Omental fat pad (tissue), 4 donors: ENCODE results near the gene HMCES. TPM values are rescaled to one million over a fixed set of nuclear protein-coding genes. Genes with fewer than 3 reads are reported as not detected.
"Not testable (repeated sequence)": the region's sequence is repeated elsewhere in the genome, so short reads cannot be mapped to it uniquely, and the experiment has no call there.

ENCODE experiments used
- ATAC-seq: fragments of 150-250 bp; one replicate; pipeline ENCODE4 v1.9.1; 2016; ENCODE audit warnings: mild to moderate bottlenecking, moderate library complexity; ENCODE audit not compliant: low FRiP score
- DNase-seq: peaks from one replicate; pipeline ENCODE4 v3.0.0-alpha.2; 2019; ENCODE audit warnings: low spot score
- CTCF ChIP-seq, 3 donors: fragments of 450-650 bp; IDR thresholded peaks; one replicate each; pipeline ENCODE4 v1.5.1; 2016 to 2017; ENCODE audit warnings: antibody characterized with exemption in 3 of 3, mild to moderate bottlenecking in 3 of 3, moderate library complexity in 2 of 3
- small RNA-seq: library from RNA; depleted of rRNA; stranded (forward); fragments of <200 nt; gene quantifications from one replicate; pipeline ENCODE3, GENCODE V24; 2016
- total RNA-seq, 4 donors: library from RNA; depleted of rRNA; stranded (reverse); fragments of >200 nt; gene quantifications; one replicate each; pipeline ENCODE4 v1.1.0, GENCODE V29; 2016

HMCES gene
- total RNA-seq, 4 donors from 2014 or later: 25.9 to 30.3 (median 27.1) TPM

DNA sequence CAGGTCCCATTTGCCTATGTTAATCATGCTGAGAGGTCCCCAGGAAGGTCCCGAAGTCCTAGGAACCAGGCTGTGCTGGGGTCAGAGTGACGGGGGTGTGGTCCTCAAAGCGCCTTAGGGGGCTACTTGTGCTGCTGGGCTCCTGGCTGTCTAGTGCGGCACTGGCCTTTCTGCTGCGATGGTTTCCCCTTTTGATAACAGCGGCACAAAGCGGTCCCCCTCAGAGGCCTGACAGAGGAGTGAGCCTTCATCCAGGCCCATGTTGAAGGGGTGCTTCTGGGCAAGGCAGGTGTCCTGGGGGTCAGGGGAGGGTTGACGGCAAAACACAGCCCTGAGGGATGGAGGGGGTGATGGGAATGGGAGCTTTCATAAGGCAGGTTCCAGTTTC is 68.8 kb downstream of the HMCES start:
- TF ChIP-seq CTCF (IDR thresholded peaks at IDR 0.05): no peak
- no peak for DNase-seq
- ATAC-seq: no peak

- TF ChIP-seq CTCF (IDR thresholded peaks at IDR 0.05): no peak
- ATAC-seq (no peak), DNase-seq (no peak)
These were observed 70.1 kb downstream of the HMCES start for GRCh38 chr3:129348734-129349133.

DNA sequence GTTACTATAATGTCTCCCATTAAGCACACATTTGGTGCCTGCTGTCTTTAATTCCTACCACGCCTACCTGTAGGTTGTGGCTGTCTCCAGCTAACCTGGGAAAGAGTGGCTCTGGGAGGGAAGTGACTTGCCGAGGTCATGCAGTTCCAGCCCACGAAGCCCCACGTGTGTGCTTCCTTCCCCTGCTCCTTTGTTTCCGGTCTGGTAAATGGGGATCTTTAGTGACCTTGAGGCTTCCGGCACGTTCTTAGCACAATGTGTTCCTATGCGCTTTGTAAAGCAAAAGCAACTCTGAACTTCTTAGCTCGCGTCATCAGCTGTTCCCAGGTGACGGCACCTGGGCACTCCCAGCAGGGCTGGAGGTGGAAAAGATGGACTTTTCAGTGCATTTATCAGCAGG is 70.5 kb downstream of the HMCES start:
- ATAC-seq, DNase-seq: not testable (repeated sequence)

- no peak for DNase-seq
- no peak for ATAC-seq
- TF ChIP-seq CTCF (IDR thresholded peaks at IDR 0.05): no peak
These were observed 71.1 kb downstream of the HMCES start for GRCh38 chr3:129349791-129350190.

DNA sequence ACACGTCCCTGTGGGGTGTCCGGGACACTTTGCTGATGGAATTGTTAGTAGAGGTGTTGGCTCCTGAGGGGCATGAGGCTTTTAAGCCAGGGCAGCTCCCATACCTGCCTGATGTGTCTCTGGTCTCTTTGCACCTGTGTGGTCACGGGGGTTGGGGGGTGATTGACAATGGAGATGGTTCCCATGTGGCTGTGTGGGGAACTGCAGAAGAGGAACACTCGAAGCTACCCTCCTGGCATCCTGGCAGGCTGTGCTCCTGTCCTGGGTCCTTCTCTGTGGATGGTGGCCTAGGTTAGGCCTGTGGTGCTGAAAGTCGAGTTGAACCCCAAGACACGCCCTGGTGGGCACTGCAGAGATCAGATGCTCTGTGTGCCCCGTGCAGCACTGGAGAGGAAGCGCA is 73.4 kb downstream of the HMCES start:
- ATAC-seq (no peak), DNase-seq (no peak)
- no peak for TF ChIP-seq CTCF (IDR thresholded peaks at IDR 0.05)

DNA sequence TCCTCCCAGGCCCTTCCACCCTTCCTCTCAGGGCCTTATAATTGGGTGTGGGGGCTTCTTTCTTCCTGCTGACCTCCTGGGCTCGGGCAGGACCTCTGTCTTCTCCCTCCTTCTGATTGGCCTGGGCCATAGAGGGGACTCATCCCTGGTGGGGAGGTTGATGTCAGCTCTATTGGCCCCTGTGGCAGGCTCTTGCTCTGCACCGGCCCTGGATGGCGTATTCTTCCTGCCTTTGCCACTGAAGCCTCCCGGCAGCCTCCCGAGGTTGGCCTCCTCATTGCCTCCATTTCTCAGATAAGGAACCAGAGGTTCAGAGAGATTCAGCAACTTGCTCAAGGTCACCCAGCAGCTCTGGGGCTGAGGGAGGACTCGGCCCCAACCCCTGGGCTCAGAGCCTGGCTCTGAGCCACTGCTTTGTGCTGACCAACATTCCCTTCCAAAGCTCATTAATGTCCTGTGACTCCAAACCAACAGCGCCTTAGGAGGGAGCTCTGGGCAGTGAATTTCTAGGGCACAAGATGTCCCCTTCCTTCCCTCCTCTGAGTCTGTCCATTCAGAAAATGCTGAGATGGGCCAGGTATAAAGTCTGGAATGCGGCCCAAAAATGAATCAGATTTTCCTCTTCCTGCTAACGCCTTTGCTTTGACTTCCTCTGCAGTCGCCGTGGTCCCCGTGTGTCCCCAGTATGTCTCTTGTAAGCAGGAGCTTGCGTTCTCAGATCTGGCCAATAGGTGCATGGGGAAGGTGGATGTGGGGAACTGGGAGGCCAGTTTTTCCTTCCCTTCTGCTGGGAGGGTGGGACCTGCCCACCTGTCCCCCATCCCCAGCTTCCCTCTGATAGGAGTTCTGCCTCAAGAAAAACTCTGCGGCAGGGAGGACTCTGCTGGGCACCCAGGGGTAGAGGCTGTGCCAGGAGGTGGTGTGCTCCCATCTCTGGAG is 74.2 kb downstream of the HMCES start:
- DNase-seq (no peak), ATAC-seq (no peak)
- TF ChIP-seq CTCF (IDR thresholded peaks at IDR 0.05): no peak

- no peak for ATAC-seq
- no peak for TF ChIP-seq CTCF (IDR thresholded peaks at IDR 0.05)
- no peak for DNase-seq
These were observed 74.9 kb downstream of the HMCES start for GRCh38 chr3:129353589-129353941.

Small RNAs within 50 kb of the gene (small RNA-seq; reads per million reads assigned to genes)
- gene MIR6826: not detected

Other genes starting within 250 kb of the HMCES start
- not detected for gene GP9, start 218.1 kb upstream of the HMCES start, total RNA-seq
- 10 to 100 TPM; 12.8 to 18.5 (median 16.3) TPM for gene RAB43, start 157.1 kb upstream of the HMCES start, total RNA-seq
- 10 to 100 TPM; 14.4 to 23.2 (median 17.0) TPM for gene ISY1, start 117.8 kb upstream of the HMCES start, total RNA-seq
- gene CNBP, start 95.0 kb upstream of the HMCES start, total RNA-seq: 100 to 1,000 TPM; 369 to 489 (median 433) TPM
- gene COPG1, start 29.3 kb upstream of the HMCES start, total RNA-seq: 100 to 1,000 TPM; 107 to 148 (median 127) TPM
- gene EFCAB12, start 149.8 kb downstream of the HMCES start, total RNA-seq: 1 to 10 TPM in 2 of 4 donors, under 1 TPM in 2; 0.24 to 2.8 (median 1.0) TPM
- 10 to 100 TPM; 15.6 to 29.3 (median 27.8) TPM for gene MBD4, start 161.1 kb downstream of the HMCES start, total RNA-seq
- gene IFT122, start 161.4 kb downstream of the HMCES start, total RNA-seq: 10 to 100 TPM; 19.6 to 62.9 (median 28.2) TPM
- under 1 TPM in 1 of 4 donors, not detected in 3; 0.28 TPM for gene RHO, start 249.8 kb downstream of the HMCES start, total RNA-seq